Endodermal cell (in vitro differentiated cells): ENCODE measurements around the gene ZDHHC6. TPM values are rescaled to one million over a fixed set of nuclear protein-coding genes. Genes with fewer than 3 reads are reported as not detected.

Source experiments
- DNase-seq: peaks from one replicate; pipeline ENCODE4 v3.0.0-alpha.2; 2017
- H3K27ac ChIP-seq: 2 replicates; pipeline ENCODE4 v1.5.1; 2013; ENCODE audit warnings: mild to moderate bottlenecking, low read depth, low read length, moderate library complexity
- H3K27me3 ChIP-seq: 2 replicates; pipeline ENCODE4 v1.6.1; 2013; ENCODE audit warnings: mild to moderate bottlenecking, low read length, moderate library complexity; ENCODE audit not compliant: insufficient read depth, control insufficient read depth, poor library complexity, severe bottlenecking
- H3K36me3 ChIP-seq: 2 replicates; pipeline ENCODE4 v1.7.0; 2013; ENCODE audit warnings: mild to moderate bottlenecking, low read length, moderate library complexity; ENCODE audit not compliant: control insufficient read depth, insufficient read depth
- H3K4me1 ChIP-seq: one replicate; pipeline ENCODE4 v1.7.0; 2013; ENCODE audit warnings: low read length; ENCODE audit not compliant: control insufficient read depth, insufficient read depth
- H3K4me3 ChIP-seq: 2 replicates; pipeline ENCODE4 v1.5.1; 2013; ENCODE audit warnings: mild to moderate bottlenecking, low read length, moderate library complexity
- H3K9ac ChIP-seq: 2 replicates; pipeline ENCODE4 v1.6.1; 2013; ENCODE audit warnings: mild to moderate bottlenecking, low read length, moderate library complexity; ENCODE audit not compliant: poor library complexity, severe bottlenecking; ENCODE audit errors: extremely low read depth
- H3K9me3 ChIP-seq: 2 replicates; pipeline ENCODE4 v1.6.1; 2013; ENCODE audit warnings: mild to moderate bottlenecking, low read length, moderate library complexity; ENCODE audit not compliant: control insufficient read depth
- H3K27ac Mint-ChIP-seq: 2 replicates; pipeline ENCODE4 v1.8.0; 2020; ENCODE audit warnings: mixed read lengths
- H3K27me3 Mint-ChIP-seq: 2 replicates; pipeline ENCODE4 v1.8.0; 2021; ENCODE audit warnings: mild to moderate bottlenecking, mixed read lengths; ENCODE audit not compliant: insufficient read depth
- H3K36me3 Mint-ChIP-seq: 2 replicates; pipeline ENCODE4 v1.8.0; 2020; ENCODE audit warnings: low read depth, mixed read lengths
- H3K4me1 Mint-ChIP-seq: 2 replicates; pipeline ENCODE4 v1.8.0; 2020; ENCODE audit warnings: mixed read lengths
- H3K4me3 Mint-ChIP-seq: 2 replicates; pipeline ENCODE4 v1.8.0; 2020; ENCODE audit warnings: mild to moderate bottlenecking, moderate library complexity, mixed read lengths
- H3K9me3 Mint-ChIP-seq: 2 replicates; pipeline ENCODE4 v1.8.0; 2020; ENCODE audit warnings: mild to moderate bottlenecking, mixed read lengths
- CTCF ChIP-seq: fragments of 200-600 bp; sonication (generic); conservative IDR thresholded peaks from 2 replicates; pipeline ENCODE4 v1.5.0; 2021; ENCODE audit warnings: antibody characterized with exemption, mild to moderate bottlenecking
- WGBS, 2 experiments: methylation state at CpG; one replicate each; pipeline versions ENCODE4 v1.1.5 to v1.1.7; 2013; ENCODE audit warnings: missing lambda C conversion rate in 2 of 2, mixed read lengths in 1 of 2; ENCODE audit not compliant: insufficient coverage in 1 of 2, insufficient read length in 1 of 2; 5-methylcytosine and 5-hydroxymethylcytosine counted together
- total RNA-seq, 2 donors: library from RNA; stranded (reverse); fragmentation: NEBNext Ultra II Directional in 1 of 2; extraction: Animal tissue kit (Norgen Biotek cat#: 25700) in 1 of 2; gene quantifications; 2 replicates in 1 of 2; 3 replicates in 1 of 2; pipeline ENCODE4 v1.2.1, GENCODE V29; 2021

ZDHHC6 gene
- total RNA-seq, 2 donors from 2014 or later: 30.4 to 35.7 TPM

GRCh38 chr10:112460366-112460765, 13.7 kb upstream of the ZDHHC6 start:
- Histone ChIP-seq H3K4me1 (no peaks in the 10 kb centered on the region), H3K27ac (no peak overlapping the region), H3K27me3 (no peaks in the 10 kb centered on the region), H3K9ac (no peak overlapping the region), H3K36me3 (peaks cover 33% of the 10 kb centered on the region), H3K9me3 (peaks cover 9% of the 10 kb centered on the region), H3K4me3 (no peak overlapping the region)
- Mint-ChIP-seq H3K4me3 (no peak overlapping the region), H3K27ac (no peak overlapping the region), H3K36me3 (peaks cover 28% of the 10 kb centered on the region), H3K4me1 (no peaks in the 10 kb centered on the region), H3K27me3 (no peaks in the 10 kb centered on the region), H3K9me3 (peaks cover 3% of the 10 kb centered on the region)
- WGBS, 2 experiments: 70 to 98% methylated on average over 2 of the region's 2 CpGs
- DNase-seq: no peak
- TF ChIP-seq CTCF: no peak

GRCh38 chr10:112456533-112456932, 9.8 kb upstream of the ZDHHC6 start:
- Histone ChIP-seq H3K9me3 (peaks cover 9% of the 10 kb centered on the region), H3K27ac (no peak overlapping the region), H3K4me1 (no peaks in the 10 kb centered on the region), H3K27me3 (no peaks in the 10 kb centered on the region), H3K4me3 (no peak overlapping the region), H3K9ac (no peak overlapping the region), H3K36me3 (peaks cover 9% of the 10 kb centered on the region)
- Mint-ChIP-seq H3K27ac (no peak overlapping the region), H3K9me3 (peaks cover 20% of the 10 kb centered on the region), H3K4me3 (no peak overlapping the region), H3K27me3 (no peaks in the 10 kb centered on the region), H3K36me3 (peaks cover 17% of the 10 kb centered on the region), H3K4me1 (no peaks in the 10 kb centered on the region)
- DNase-seq: peak; percentile 52
- 90 to 95% methylated on average over 2 of the region's 2 CpGs for WGBS, 2 experiments
- TF ChIP-seq CTCF: peak; percentile 67

- Histone ChIP-seq H3K9me3 (peaks cover 9% of the 10 kb centered on the region), H3K36me3 (peaks cover 6% of the 10 kb centered on the region), H3K27me3 (no peaks in the 10 kb centered on the region), H3K4me3 (no peak overlapping the region), H3K9ac (no peak overlapping the region), H3K4me1 (no peaks in the 10 kb centered on the region), H3K27ac (no peak overlapping the region)
- Mint-ChIP-seq H3K9me3 (peaks cover 20% of the 10 kb centered on the region), H3K4me1 (no peaks in the 10 kb centered on the region), H3K36me3 (peaks cover 17% of the 10 kb centered on the region), H3K4me3 (no peak overlapping the region), H3K27ac (no peak overlapping the region), H3K27me3 (no peaks in the 10 kb centered on the region)
- TF ChIP-seq CTCF: no peak
- 94 to 100% methylated on average over 1 of the region's 3 CpGs for WGBS, 2 experiments
- DNase-seq: no peak
Measured at GRCh38 chr10:112454910-112455779, 8.4 kb upstream of the ZDHHC6 start.
